B cell (primary cell): ENCODE results near the gene SEC24D. TPM values are rescaled to one million over a fixed set of nuclear protein-coding genes. Genes with fewer than 3 reads are reported as not detected.

Experiments used
- ATAC-seq: fragments of 200-7000 bp; cut with Tn5 transposase; one replicate; pipeline ENCODE4 v1.10.0; 2021; ENCODE audit warnings: low read depth, mild to moderate bottlenecking, moderate number of reproducible peaks, moderate library complexity
- CTCF ChIA-PET: fragments of 350-600 bp; sonication (Branson Sonifier 250); formaldehyde crosslinking; loops from one replicate; lab custom pipeline; 2021; ENCODE audit warnings: antibody characterized with exemption, inconsistent platforms; lab: Charles Lee
- POLR2A ChIA-PET: fragments of 350-600 bp; sonication (Branson Sonifier 250); formaldehyde crosslinking; loops from one replicate; lab custom pipeline; 2021; ENCODE audit warnings: antibody characterized with exemption; lab: Charles Lee
- DNase-seq: peaks from one replicate; pipeline ENCODE4 v3.0.0; 2013
- H2AFZ ChIP-seq: 2 replicates; pipeline ENCODE4 v1.6.1; 2012; ENCODE audit warnings: mild to moderate bottlenecking, low read depth, low read length; ENCODE audit not compliant: insufficient read depth, poor library complexity, severe bottlenecking
- H3K27ac ChIP-seq, 2 donors: 1 replicate in 1 of 2; 2 replicates in 1 of 2; pipeline ENCODE4 v1.5.1; 2012 to 2013; ENCODE audit warnings: low read length in 2 of 2, mild to moderate bottlenecking in 2 of 2, moderate library complexity in 1 of 2
- H3K27me3 ChIP-seq, 4 experiments: fragments of 200-600 bp in 1 of 4; sonication (generic) in 1 of 4; replicated peaks in 1 of 4; 1 replicate in 2 of 4; 2 replicates in 2 of 4; pipeline versions ENCODE4 v1.6.1 to v1.7.0; 2013 to 2016; ENCODE audit warnings: low read length in 3 of 4, mild to moderate bottlenecking in 2 of 4, mixed read lengths in 1 of 4, moderate library complexity in 1 of 4; ENCODE audit not compliant: insufficient read depth in 4 of 4, control insufficient read depth in 3 of 4; ENCODE audit errors: control extremely low read depth in 1 of 4
- H3K36me3 ChIP-seq, 2 experiments: replicated peaks in 1 of 2; 1 replicate in 1 of 2; 2 replicates in 1 of 2; pipeline versions ENCODE4 v1.6.1 to v1.7.1; 2013; ENCODE audit warnings: low read length in 1 of 2; ENCODE audit not compliant: insufficient read depth in 2 of 2, control insufficient read depth in 1 of 2; ENCODE audit errors: control extremely low read depth in 1 of 2, extremely low read depth in 1 of 2
- H3K4me1 ChIP-seq, 2 donors: fragments of 200-600 bp in 1 of 2; sonication (generic) in 1 of 2; 1 replicate in 1 of 2; 2 replicates in 1 of 2; pipeline versions ENCODE4 v1.5.1 to v1.6.1; 2013 to 2017; ENCODE audit warnings: low read length in 2 of 2; ENCODE audit not compliant: control insufficient read depth in 2 of 2, insufficient read depth in 2 of 2
- H3K4me2 ChIP-seq: replicated peaks from 2 replicates; pipeline ENCODE3; 2012; ENCODE audit warnings: mild to moderate bottlenecking, low read depth, low read length; ENCODE audit not compliant: poor library complexity, severe bottlenecking
- H3K4me3 ChIP-seq, 5 experiments: fragments of 200-600 bp in 1 of 5; sonication (generic) in 1 of 5; 1 replicate in 3 of 5; 2 replicates in 2 of 5; pipeline versions ENCODE4 v1.5.1 to v1.7.0; 2011 to 2016; ENCODE audit warnings: low read length in 4 of 5, mild to moderate bottlenecking in 4 of 5, low read depth in 2 of 5, control low read depth in 1 of 5, moderate library complexity in 1 of 5; ENCODE audit not compliant: insufficient read depth in 1 of 5; ENCODE audit errors: control extremely low read depth in 1 of 5, extremely low read depth in 1 of 5
- H3K79me2 ChIP-seq: fragments of 200-600 bp; sonication (generic); one replicate; pipeline ENCODE4 v1.6.0; 2016; ENCODE audit warnings: low read length; ENCODE audit not compliant: control insufficient read depth, insufficient read depth
- H3K9ac ChIP-seq: fragments of 200-600 bp; sonication (generic); 2 replicates; pipeline ENCODE4 v1.6.1; 2017; ENCODE audit warnings: mild to moderate bottlenecking, low read length, moderate library complexity
- H3K9me3 ChIP-seq, 3 donors: one replicate each; pipeline versions ENCODE4 v1.6.1 to v1.7.1; 2013; ENCODE audit warnings: low read length in 2 of 3; ENCODE audit not compliant: control insufficient read depth in 2 of 3, insufficient read depth in 1 of 3; ENCODE audit errors: control extremely low read depth in 1 of 3
- H4K20me1 ChIP-seq: 2 replicates; pipeline ENCODE4 v1.6.0; 2012; ENCODE audit warnings: mild to moderate bottlenecking, low read length; ENCODE audit not compliant: insufficient read depth, control insufficient read depth, poor library complexity, severe bottlenecking
- H3K27ac Mint-ChIP-seq: one replicate; pipeline ENCODE4 v1.8.0; 2021; ENCODE audit warnings: mixed read lengths
- H3K27me3 Mint-ChIP-seq: one replicate; pipeline ENCODE4 v1.8.0; 2021; ENCODE audit warnings: mixed read lengths
- H3K4me1 Mint-ChIP-seq: one replicate; pipeline ENCODE4 v1.8.0; 2021; ENCODE audit warnings: mixed read lengths
- H3K4me3 Mint-ChIP-seq: one replicate; pipeline ENCODE4 v1.8.0; 2021; ENCODE audit warnings: mixed read lengths
- H3K9me3 Mint-ChIP-seq: one replicate; pipeline ENCODE4 v1.8.0; 2022; ENCODE audit warnings: mixed read lengths; ENCODE audit not compliant: insufficient read depth
- CTCF ChIP-seq: fragments of 200-600 bp; IDR thresholded peaks from one replicate; pipeline ENCODE4 v1.8.0; 2022; ENCODE audit warnings: antibody characterized with exemption, mild to moderate bottlenecking
- EZH2 ChIP-seq: IDR thresholded peaks from 2 replicates; pipeline ENCODE4 v1.6.1; 2012; ENCODE audit warnings: borderline replicate concordance, low read depth, mild to moderate bottlenecking, moderate library complexity, low read length; ENCODE audit not compliant: insufficient read depth, poor library complexity, severe bottlenecking
- WGBS: methylation state at CpG from one replicate; pipeline ENCODE4 v1.1.5; 2013; ENCODE audit warnings: missing lambda C conversion rate; ENCODE audit not compliant: insufficient coverage; 5-methylcytosine and 5-hydroxymethylcytosine counted together
- intact Hi-C: fragments of 100-400 bp; cut with micrococcal nuclease; formaldehyde crosslinking; loops from one replicate; pipeline ENCODE4 v1.10.0; 2022
- polyA plus RNA-seq: library from polyadenylated mRNA; depleted of rRNA; stranded (reverse); fragments of >200 nt; gene quantifications from 2 replicates; pipeline ENCODE4 v1.2.3, GENCODE V29; 2012
- total RNA-seq, 2 donors: library from RNA; stranded (reverse); fragments of 120-200 nt in 1 of 2; gene quantifications; 1 replicate in 1 of 2; 2 replicates in 1 of 2; pipeline versions ENCODE4 v1.2.3 to v1.2.4, GENCODE V29; 2013 to 2022

The SEC24D gene
- total and polyA plus RNA-seq, 2 donors (not counting 1 experiment from before 2014, with no cell fraction given): 7.1 to 15.8 TPM

- ChIA-PET CTCF (no interaction called here), POLR2A (interaction anchor here (0.7 kb wide), 1 partner anchor 20 kb away, joined by 3 read pairs; no protein-coding TSS in a partner anchor)
- Histone ChIP-seq H3K9ac (no peak overlapping the region), H3K36me3 (peaks cover 0 to 19% of the 10 kb centered on the region in 2 experiments), H3K27me3 (no peaks in the 10 kb centered on the region), H3K4me2 (no peak overlapping the region), H3K4me3 (no peak overlapping the region), H2AFZ (no peak overlapping the region), H3K9me3 (no peaks in the 10 kb centered on the region), H3K79me2 (no peaks in the 10 kb centered on the region), H4K20me1 (no peaks in the 10 kb centered on the region), H3K27ac (no peak overlapping the region), H3K4me1 (no peaks in the 10 kb centered on the region)
- Mint-ChIP-seq H3K27ac (no peak overlapping the region), H3K27me3 (no peaks in the 10 kb centered on the region), H3K4me1 (no peaks in the 10 kb centered on the region), H3K9me3 (no peaks in the 10 kb centered on the region), H3K4me3 (no peak overlapping the region)
- DNase-seq (no peak), ATAC-seq (no peak)
- no peak for TF ChIP-seq EZH2
- 100% methylated on average over 5 of the region's 6 CpGs for WGBS
- intact Hi-C loops: no loop called here
These were observed 68.8 kb downstream of the SEC24D start for GRCh38 chr4:118767109-118767508.

- Mint-ChIP-seq H3K27ac (no peak overlapping the region), H3K9me3 (no peaks in the 10 kb centered on the region), H3K4me3 (no peak overlapping the region), H3K4me1 (peaks cover 10% of the 10 kb centered on the region), H3K27me3 (no peaks in the 10 kb centered on the region)
- Histone ChIP-seq H2AFZ (no peak overlapping the region), H3K4me1 (peaks cover under 1 to 7% of the 10 kb centered on the region in 2 donors), H3K79me2 (no peaks in the 10 kb centered on the region), H3K9me3 (no peaks in the 10 kb centered on the region), H3K4me2 (no peak overlapping the region), H3K36me3 (peaks cover 0 to 19% of the 10 kb centered on the region in 2 experiments), H3K9ac (no peak overlapping the region), H3K4me3 (no peak overlapping the region), H3K27ac (no peak overlapping the region), H4K20me1 (no peaks in the 10 kb centered on the region), H3K27me3 (no peaks in the 10 kb centered on the region)
- 83% methylated on average over 1 of the region's 1 CpG for WGBS
- no peak for TF ChIP-seq EZH2
- no peak for TF ChIP-seq CTCF
- POLR2A ChIA-PET: no interaction called here
- DNase-seq: no peak
- ATAC-seq: no peak
- intact Hi-C loops: no loop called here
- CTCF ChIA-PET: interaction anchor here (1.2 kb wide), 1 partner anchor 24 kb away, joined by 3 read pairs; no protein-coding TSS in a partner anchor
These were observed 70.5 kb downstream of the SEC24D start for GRCh38 chr4:118765399-118765798.
